Hepatocyte (in vitro differentiated cells): Measurements from ENCODE around the gene COL11A2.

ENCODE experiments used
- EZH2phosphoT487 ChIP-seq: fragments of 200-600 bp; sonication (generic); IDR thresholded peaks from one replicate; pipeline ENCODE4 v1.6.1; 2018; ENCODE audit warnings: antibody characterized with exemption, mild to moderate bottlenecking, low read depth, moderate library complexity; ENCODE audit not compliant: unreplicated experiment, severe bottlenecking
- TF ChIP-seq, protein P1 (sequence below): fragments of 200-600 bp; sonication (generic); IDR thresholded peaks from 2 replicates; pipeline ENCODE4 v1.5.1; 2016; ENCODE audit warnings: antibody characterized with exemption, mild to moderate bottlenecking; ENCODE audit not compliant: poor library complexity

DNA sequence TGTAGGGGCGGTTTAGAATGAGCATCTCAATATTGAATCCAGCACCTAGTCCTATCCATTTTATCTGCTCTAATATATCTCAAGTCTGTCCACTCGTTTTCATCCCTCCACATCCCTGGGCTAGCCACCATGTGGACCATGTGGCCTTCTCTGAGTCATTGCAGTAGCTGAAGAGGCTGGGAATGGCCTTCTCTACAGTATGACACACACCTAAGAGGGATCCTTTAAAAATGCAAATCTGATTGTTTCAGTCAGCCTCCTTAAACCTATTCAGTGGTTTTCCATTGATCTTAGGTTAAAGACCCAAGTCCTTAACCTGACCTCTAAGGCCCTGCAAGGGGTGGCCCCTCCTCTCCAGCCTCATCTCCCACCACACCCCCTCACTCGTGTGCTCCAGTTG, 25.4 kb upstream of the COL11A2 start:
- TF ChIP-seq, protein P1, sequence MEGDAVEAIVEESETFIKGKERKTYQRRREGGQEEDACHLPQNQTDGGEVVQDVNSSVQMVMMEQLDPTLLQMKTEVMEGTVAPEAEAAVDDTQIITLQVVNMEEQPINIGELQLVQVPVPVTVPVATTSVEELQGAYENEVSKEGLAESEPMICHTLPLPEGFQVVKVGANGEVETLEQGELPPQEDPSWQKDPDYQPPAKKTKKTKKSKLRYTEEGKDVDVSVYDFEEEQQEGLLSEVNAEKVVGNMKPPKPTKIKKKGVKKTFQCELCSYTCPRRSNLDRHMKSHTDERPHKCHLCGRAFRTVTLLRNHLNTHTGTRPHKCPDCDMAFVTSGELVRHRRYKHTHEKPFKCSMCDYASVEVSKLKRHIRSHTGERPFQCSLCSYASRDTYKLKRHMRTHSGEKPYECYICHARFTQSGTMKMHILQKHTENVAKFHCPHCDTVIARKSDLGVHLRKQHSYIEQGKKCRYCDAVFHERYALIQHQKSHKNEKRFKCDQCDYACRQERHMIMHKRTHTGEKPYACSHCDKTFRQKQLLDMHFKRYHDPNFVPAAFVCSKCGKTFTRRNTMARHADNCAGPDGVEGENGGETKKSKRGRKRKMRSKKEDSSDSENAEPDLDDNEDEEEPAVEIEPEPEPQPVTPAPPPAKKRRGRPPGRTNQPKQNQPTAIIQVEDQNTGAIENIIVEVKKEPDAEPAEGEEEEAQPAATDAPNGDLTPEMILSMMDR: no peak
- no peak for TF ChIP-seq EZH2phosphoT487
